Measurements from ENCODE around the gene GALNTL6.

Gene GALNTL6

DNA sequence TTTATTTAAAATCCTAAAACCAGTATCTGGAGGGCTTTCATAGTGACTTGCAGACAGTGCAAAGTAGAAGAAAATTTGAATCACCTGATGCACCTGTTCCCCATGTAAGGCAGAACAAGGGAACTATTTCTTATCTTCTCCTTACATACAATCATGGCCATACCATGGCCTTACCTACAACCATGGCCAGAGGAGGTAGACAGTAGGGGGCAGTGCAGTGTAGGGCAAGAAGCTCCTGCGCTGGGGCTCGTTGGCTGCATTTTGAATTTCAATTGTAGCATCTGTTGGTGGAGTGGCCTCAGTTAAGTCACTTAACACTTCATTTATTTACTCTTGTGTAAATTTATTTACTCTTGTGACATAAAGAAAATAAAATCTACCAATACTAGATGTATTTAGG is 33.0 kb downstream of the GALNTL6 start:
- H3K27ac ChIP-seq, result no peak overlapping the region
- peak; percentile 50 for TF ChIP-seq CTCF (conservative IDR thresholded peaks at IDR 0.05)

DNA sequence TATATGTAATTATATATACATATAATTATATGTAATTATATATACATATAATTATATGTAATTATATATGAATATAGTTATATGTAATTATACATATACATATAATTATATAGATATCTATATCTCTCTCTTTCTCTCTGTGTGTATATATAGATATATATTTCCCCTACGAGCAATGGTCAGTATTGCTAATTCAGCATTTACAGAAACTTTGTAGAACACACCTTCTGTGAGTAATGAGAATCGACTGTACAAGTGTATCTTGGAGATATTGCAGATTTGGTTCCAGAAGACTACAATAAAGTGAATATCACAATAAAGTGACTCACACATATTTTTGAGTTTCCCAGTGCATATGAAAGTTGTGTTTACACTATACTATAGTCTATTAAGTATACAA is 33.7 kb downstream of the GALNTL6 start:
- H3K27ac ChIP-seq, result no peak overlapping the region
- no peak for TF ChIP-seq CTCF (conservative IDR thresholded peaks at IDR 0.05)

- H3K27ac ChIP-seq, result no peak overlapping the region
- no peak for TF ChIP-seq CTCF (conservative IDR thresholded peaks at IDR 0.05)
Measured at GRCh38 chr4:171847751-171848150, 34.5 kb downstream of the GALNTL6 start.

- no peak for TF ChIP-seq CTCF (conservative IDR thresholded peaks at IDR 0.05)
- H3K27ac ChIP-seq, result no peak overlapping the region
Measured at GRCh38 chr4:171849686-171850222, 36.5 kb downstream of the GALNTL6 start.

DNA sequence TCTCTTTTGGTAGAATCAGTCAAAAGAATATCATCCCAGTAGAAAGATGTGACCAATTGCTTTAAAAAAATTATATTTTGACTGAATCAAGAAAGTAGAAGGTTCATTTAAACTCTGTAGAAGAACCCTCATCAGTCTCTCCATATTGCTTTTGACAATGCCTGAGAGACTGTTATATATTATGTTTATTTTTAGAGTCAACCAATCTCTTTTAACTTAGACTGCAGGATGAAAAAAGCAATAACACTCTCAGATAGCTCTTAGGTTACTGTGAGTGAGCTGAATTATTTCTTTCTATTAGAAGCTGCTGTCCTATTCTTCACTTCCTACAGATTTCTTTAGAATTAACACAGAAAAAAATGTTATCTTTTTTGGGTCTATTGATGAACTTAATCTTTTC is 38.1 kb downstream of the GALNTL6 start:
- H3K27ac ChIP-seq, result no peak overlapping the region
- TF ChIP-seq CTCF (conservative IDR thresholded peaks at IDR 0.05), result no peak

- no peak overlapping the region for H3K27ac ChIP-seq
- TF ChIP-seq CTCF (conservative IDR thresholded peaks at IDR 0.05), result no peak
Measured at GRCh38 chr4:171857302-171858012, 44.3 kb downstream of the GALNTL6 start.

DNA sequence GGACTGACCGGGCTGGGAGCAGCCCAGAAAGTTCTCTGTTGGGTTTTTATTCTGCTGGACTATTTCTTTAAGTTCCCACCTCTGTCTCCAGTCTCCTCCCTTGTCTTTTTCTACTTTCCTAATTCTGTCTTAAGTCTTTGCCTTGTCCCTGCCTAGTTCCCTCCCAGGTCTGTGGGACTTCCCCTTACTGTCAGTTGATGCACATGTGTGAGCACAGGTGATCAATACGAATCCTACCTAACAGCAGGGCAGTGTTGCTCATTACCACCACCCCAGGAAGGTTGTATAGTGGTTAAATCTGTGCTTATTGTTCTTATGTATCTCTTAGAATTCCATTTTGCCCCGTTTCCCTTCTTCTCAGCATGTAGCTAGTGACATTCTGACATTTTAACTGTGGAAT is 62.1 kb downstream of the GALNTL6 start:
- no peak for TF ChIP-seq CTCF (conservative IDR thresholded peaks at IDR 0.05)
- no peak overlapping the region for H3K27ac ChIP-seq

Data from VCaP (cell line).